Vagina (tissue), 2 donors: Measurements from ENCODE around the gene DOK6. TPM values are rescaled to one million over a fixed set of nuclear protein-coding genes. Genes with fewer than 3 reads are reported as not detected.

ENCODE experiments used
- DNase-seq, 2 donors: peaks; one replicate each; pipeline ENCODE4 v3.0.0-alpha.2; 2017; ENCODE audit errors: extremely low spot score in 2 of 2
- H3K27ac ChIP-seq: fragments of 200-600 bp; sonication (generic); one replicate; pipeline ENCODE4 v1.5.1; 2019
- H3K27me3 ChIP-seq: fragments of 200-600 bp; sonication (generic); one replicate; pipeline ENCODE4 v1.5.1; 2019
- H3K36me3 ChIP-seq, 2 donors: fragments of 200-600 bp; sonication (generic); one replicate each; pipeline ENCODE4 v1.5.1; 2017 to 2019
- H3K4me1 ChIP-seq: fragments of 200-600 bp; sonication (generic); one replicate; pipeline ENCODE4 v1.5.1; 2019
- H3K4me3 ChIP-seq, 2 donors: fragments of 200-600 bp; sonication (generic); 1 replicate in 1 of 2; 2 replicates in 1 of 2; pipeline ENCODE4 v1.5.1; 2016 to 2019
- H3K9me3 ChIP-seq: fragments of 200-600 bp; sonication (generic); one replicate; pipeline ENCODE4 v1.5.1; 2019
- POLR2A ChIP-seq, 2 donors: fragments of 450-650 bp; IDR thresholded peaks; one replicate each; pipeline ENCODE4 v1.6.1; 2017; ENCODE audit warnings: antibody characterized with exemption in 2 of 2, mild to moderate bottlenecking in 2 of 2, moderate library complexity in 2 of 2
- POLR2AphosphoS5 ChIP-seq, 2 donors: sonication (generic); formaldehyde crosslinking; IDR thresholded peaks; one replicate each; pipeline ENCODE4 v1.9.0; 2017; ENCODE audit warnings: antibody characterized with exemption in 2 of 2, mild to moderate bottlenecking in 2 of 2, low read depth in 1 of 2; ENCODE audit not compliant: insufficient read depth in 1 of 2
- intact Hi-C: fragments of 100-400 bp; cut with DNase I; formaldehyde crosslinking; loops from one replicate; pipeline ENCODE4 v1.15.1; 2023
- total RNA-seq: library from RNA; depleted of rRNA; stranded (reverse); fragments of >200 nt; gene quantifications from one replicate; pipeline ENCODE4 v1.2.3, GENCODE V29; 2016
- TF ChIP-seq, protein P1 (sequence below), 3 experiments: fragments of 450-650 bp in 2 of 3; fragments of 200-600 bp in 1 of 3; sonication (generic) in 1 of 3; IDR thresholded peaks; one replicate each; pipeline ENCODE4 v1.5.1; 2017 to 2019; ENCODE audit warnings: antibody characterized with exemption in 3 of 3, mild to moderate bottlenecking in 2 of 3, moderate library complexity in 2 of 3

The DOK6 gene
- total RNA-seq, 1 donor from 2014 or later: 1.2 TPM

- Histone ChIP-seq H3K27me3 (no peaks in the 10 kb centered on the region), H3K27ac (no peak overlapping the region), H3K9me3 (no peaks in the 10 kb centered on the region), H3K36me3 (no peaks in the 10 kb centered on the region), H3K4me1 (no peaks in the 10 kb centered on the region), H3K4me3 (no peak overlapping the region)
- intact Hi-C loops: no loop called here
- TF ChIP-seq, protein P1, sequence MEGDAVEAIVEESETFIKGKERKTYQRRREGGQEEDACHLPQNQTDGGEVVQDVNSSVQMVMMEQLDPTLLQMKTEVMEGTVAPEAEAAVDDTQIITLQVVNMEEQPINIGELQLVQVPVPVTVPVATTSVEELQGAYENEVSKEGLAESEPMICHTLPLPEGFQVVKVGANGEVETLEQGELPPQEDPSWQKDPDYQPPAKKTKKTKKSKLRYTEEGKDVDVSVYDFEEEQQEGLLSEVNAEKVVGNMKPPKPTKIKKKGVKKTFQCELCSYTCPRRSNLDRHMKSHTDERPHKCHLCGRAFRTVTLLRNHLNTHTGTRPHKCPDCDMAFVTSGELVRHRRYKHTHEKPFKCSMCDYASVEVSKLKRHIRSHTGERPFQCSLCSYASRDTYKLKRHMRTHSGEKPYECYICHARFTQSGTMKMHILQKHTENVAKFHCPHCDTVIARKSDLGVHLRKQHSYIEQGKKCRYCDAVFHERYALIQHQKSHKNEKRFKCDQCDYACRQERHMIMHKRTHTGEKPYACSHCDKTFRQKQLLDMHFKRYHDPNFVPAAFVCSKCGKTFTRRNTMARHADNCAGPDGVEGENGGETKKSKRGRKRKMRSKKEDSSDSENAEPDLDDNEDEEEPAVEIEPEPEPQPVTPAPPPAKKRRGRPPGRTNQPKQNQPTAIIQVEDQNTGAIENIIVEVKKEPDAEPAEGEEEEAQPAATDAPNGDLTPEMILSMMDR (IDR thresholded peaks at IDR 0.05): no peak
- DNase-seq: no peak
Observed at GRCh38 chr18:69484699-69485396, 84.2 kb downstream of the DOK6 start.

DNA sequence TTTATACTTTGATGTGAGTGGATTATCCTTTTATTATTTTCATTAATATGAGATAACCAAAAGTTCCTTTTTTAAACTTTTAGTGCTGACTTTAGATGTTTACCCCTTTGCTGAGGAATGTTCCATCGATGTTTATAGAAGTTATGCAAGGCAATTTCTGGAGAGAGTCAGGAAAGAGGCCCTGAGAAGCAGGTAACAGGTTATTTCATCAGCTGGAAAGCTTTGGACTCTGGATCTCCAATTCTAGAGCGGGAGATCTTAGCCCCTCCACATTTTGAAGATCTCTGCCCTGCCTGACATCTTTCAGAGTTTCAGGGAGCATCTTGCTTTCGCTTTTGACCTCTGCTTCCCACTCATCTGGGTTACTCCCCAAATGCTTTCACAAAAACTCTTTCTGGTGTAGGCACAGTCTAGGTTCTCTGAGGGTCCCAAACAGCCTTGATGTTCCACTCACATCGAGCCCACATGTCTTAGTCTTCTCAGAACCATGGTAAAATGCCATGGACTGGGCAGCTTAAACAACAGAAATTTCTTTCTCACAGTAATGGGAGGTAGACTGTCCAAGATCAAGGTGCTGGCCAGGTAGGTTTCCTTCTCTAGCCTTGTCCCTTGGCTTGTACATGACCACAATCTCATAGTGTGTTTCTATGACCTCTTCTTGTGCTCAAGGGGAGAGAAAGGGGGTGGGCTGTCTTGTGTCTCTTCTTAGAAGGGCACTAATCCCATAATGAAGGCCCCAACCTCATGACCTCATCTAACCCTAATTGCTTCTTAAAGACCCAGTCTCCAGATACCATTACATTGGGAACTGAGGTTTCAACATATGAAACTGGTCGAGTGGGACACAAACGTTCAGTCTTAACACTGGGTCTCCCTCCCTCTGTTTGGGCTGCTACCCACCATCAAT is 87.1 kb downstream of the DOK6 start:
- H3K27ac ChIP-seq: no peak overlapping the region
- TF ChIP-seq POLR2AphosphoS5 (IDR thresholded peaks at IDR 0.05; ENCODE audit: insufficient read depth in 1 of 2, low read depth in 1 of 2) (no peak), POLR2A (IDR thresholded peaks at IDR 0.05) (no peak)
- TF ChIP-seq, protein P1 (IDR thresholded peaks at IDR 0.05): no peak
- no peaks in the 10 kb centered on the region for H3K27me3 ChIP-seq
- no peak for DNase-seq
- H3K36me3 ChIP-seq: no peaks in the 10 kb centered on the region
- no peaks in the 10 kb centered on the region for H3K4me1 ChIP-seq
- intact Hi-C loops: no loop called here
- H3K4me3 ChIP-seq: no peak overlapping the region
- no peaks in the 10 kb centered on the region for H3K9me3 ChIP-seq

DNA sequence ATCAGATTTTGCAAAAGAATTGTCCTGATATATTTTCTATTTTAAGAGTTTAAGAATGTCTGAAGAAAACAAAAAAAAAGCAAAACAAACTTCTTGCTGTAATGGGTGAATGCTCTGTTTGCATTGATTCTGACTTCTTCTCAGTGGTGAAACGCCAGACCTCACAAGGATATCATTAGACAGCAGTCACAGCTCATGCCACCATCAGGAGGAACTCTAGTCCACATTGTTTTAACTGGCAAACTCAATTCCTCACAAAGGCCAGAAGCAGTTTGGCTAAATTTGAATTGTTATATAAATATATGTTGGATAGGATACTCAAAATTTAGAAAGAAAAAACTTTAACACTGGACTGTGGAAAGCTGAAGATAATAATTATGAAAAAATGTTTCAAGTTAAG is 89.4 kb downstream of the DOK6 start:
- Histone ChIP-seq H3K4me3 (no peak overlapping the region), H3K27me3 (no peaks in the 10 kb centered on the region), H3K36me3 (no peaks in the 10 kb centered on the region), H3K9me3 (no peaks in the 10 kb centered on the region), H3K4me1 (no peaks in the 10 kb centered on the region), H3K27ac (no peak overlapping the region)
- no peak for TF ChIP-seq POLR2AphosphoS5 (IDR thresholded peaks at IDR 0.05; ENCODE audit: insufficient read depth in 1 of 2, low read depth in 1 of 2)
- no peak for TF ChIP-seq POLR2A (IDR thresholded peaks at IDR 0.05)
- TF ChIP-seq, protein P1 (IDR thresholded peaks at IDR 0.05): no peak
- DNase-seq: no peak
- intact Hi-C loops: no loop called here

DNA sequence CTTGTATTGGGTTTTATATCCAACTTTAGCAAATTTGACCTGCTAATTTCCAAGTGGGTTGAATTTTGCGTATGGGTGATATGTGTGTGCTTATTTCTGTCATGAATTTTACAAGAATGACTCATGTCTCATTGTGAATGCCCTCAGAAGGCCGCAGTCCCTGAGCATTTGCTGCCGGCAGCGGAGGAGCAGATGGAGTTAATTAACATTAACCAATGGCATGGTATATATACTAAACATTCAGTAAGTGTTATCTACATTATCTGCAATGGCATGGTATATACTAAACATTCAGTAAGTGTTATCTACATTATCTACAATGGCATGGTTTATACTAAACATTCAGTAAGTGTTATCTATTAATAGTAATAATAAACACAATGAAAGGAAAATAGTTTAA is 90.1 kb downstream of the DOK6 start:
- Histone ChIP-seq H3K9me3 (no peaks in the 10 kb centered on the region), H3K4me1 (no peaks in the 10 kb centered on the region), H3K4me3 (no peak overlapping the region), H3K27me3 (no peaks in the 10 kb centered on the region), H3K27ac (no peak overlapping the region), H3K36me3 (no peaks in the 10 kb centered on the region)
- intact Hi-C loops: no loop called here
- TF ChIP-seq POLR2AphosphoS5 (IDR thresholded peaks at IDR 0.05; ENCODE audit: insufficient read depth in 1 of 2, low read depth in 1 of 2) (no peak), POLR2A (IDR thresholded peaks at IDR 0.05) (no peak)
- TF ChIP-seq, protein P1 (IDR thresholded peaks at IDR 0.05): no peak
- no peak for DNase-seq

GRCh38 chr18:69491576-69491975 is 90.9 kb downstream of the DOK6 start:
- Histone ChIP-seq H3K9me3 (no peaks in the 10 kb centered on the region), H3K36me3 (no peaks in the 10 kb centered on the region), H3K4me1 (no peaks in the 10 kb centered on the region), H3K27ac (no peak overlapping the region), H3K4me3 (no peak overlapping the region), H3K27me3 (no peaks in the 10 kb centered on the region)
- intact Hi-C loops: no loop called here
- no peak for DNase-seq
- TF ChIP-seq POLR2A (IDR thresholded peaks at IDR 0.05) (no peak), POLR2AphosphoS5 (IDR thresholded peaks at IDR 0.05; ENCODE audit: insufficient read depth in 1 of 2, low read depth in 1 of 2) (no peak)
- TF ChIP-seq, protein P1 (IDR thresholded peaks at IDR 0.05): no peak
